Cardiac fibroblast (primary cell): ENCODE measurements around the gene EHMT2.

ENCODE experiments used
- DNase-seq, 2 donors: peaks; one replicate each; pipeline versions ENCODE4 v3.0.0 to v3.0.0-alpha.2; 2010; ENCODE audit warnings: low read depth in 2 of 2
- H3K4me3 ChIP-seq, 2 donors: replicated peaks in 1 of 2; 1 replicate in 1 of 2; 2 replicates in 1 of 2; pipeline ENCODE4 v1.5.1; 2011; ENCODE audit warnings: low read depth in 2 of 2, low read length in 2 of 2, mild to moderate bottlenecking in 2 of 2, moderate library complexity in 1 of 2
- TF ChIP-seq, protein P1 (sequence below): IDR thresholded peaks from one replicate; pipeline ENCODE4 v1.5.1; 2011; ENCODE audit warnings: low read depth, mild to moderate bottlenecking, low read length, inconsistent platforms

EHMT2 gene

DNA sequence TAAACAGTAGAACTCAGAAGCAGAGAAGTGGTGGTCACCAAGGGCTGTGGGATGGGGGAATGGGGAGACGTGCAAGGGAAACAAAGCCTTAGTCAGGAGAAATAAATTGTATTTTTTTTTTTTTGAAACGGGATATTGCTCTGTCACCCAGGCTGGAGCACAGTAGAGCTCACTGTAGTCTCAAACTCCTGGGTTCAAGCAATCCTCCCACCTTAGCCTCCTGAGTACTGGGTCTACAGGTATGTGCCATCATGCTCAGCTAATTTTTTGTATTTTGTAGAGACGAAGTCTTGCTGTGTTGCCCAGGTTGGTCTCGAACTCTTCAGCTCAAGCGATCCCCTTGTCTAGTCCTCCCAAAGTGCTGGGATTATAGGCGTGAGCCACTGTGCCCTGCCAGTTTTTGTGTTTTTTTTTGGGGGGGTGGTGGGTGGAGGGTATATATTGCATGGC is 66.6 kb downstream of the EHMT2 start:
- no peak for DNase-seq
- peak overlapping the region; percentile 64 to 73 for H3K4me3 ChIP-seq
- TF ChIP-seq, protein P1, sequence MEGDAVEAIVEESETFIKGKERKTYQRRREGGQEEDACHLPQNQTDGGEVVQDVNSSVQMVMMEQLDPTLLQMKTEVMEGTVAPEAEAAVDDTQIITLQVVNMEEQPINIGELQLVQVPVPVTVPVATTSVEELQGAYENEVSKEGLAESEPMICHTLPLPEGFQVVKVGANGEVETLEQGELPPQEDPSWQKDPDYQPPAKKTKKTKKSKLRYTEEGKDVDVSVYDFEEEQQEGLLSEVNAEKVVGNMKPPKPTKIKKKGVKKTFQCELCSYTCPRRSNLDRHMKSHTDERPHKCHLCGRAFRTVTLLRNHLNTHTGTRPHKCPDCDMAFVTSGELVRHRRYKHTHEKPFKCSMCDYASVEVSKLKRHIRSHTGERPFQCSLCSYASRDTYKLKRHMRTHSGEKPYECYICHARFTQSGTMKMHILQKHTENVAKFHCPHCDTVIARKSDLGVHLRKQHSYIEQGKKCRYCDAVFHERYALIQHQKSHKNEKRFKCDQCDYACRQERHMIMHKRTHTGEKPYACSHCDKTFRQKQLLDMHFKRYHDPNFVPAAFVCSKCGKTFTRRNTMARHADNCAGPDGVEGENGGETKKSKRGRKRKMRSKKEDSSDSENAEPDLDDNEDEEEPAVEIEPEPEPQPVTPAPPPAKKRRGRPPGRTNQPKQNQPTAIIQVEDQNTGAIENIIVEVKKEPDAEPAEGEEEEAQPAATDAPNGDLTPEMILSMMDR = no peak
